Cardiac septum (tissue), 1 donor: ENCODE results near the gene TBC1D3B. TPM values are rescaled to one million over a fixed set of nuclear protein-coding genes. Genes with fewer than 3 reads are reported as not detected.
"Not testable (repeated sequence)": the region's sequence is repeated elsewhere in the genome, so short reads cannot be mapped to it uniquely, and the experiment has no call there.

Experiments
- DNase-seq: peaks from one replicate; pipeline ENCODE4 v3.0.0-alpha.2; 2020; ENCODE audit warnings: low spot score
- intact Hi-C: fragments of 100-400 bp; cut with DNase I; formaldehyde crosslinking; loops from one replicate; pipeline ENCODE4 v1.14.0; 2022
- total RNA-seq: library from RNA; stranded (reverse); fragmentation: NEBNext Ultra II Directional; extraction: Animal tissue kit (Norgen Biotek cat#: 25700); gene quantifications from one replicate; pipeline ENCODE4 v1.2.1, GENCODE V29; 2021
- donor health status: DM: no; HTN: no; CAD: no.

The TBC1D3B gene
- total RNA-seq, 1 donor from 2014 or later = 3.3 TPM

- intact Hi-C loops = no loop called here
- no peak for DNase-seq
Measured at GRCh38 chr17:36203335-36203734, 26.9 kb upstream of the TBC1D3B start.

GRCh38 chr17:36201506-36201905 lies 25.1 kb upstream of the TBC1D3B start:
- intact Hi-C loops, DNase-seq: not testable (repeated sequence)

GRCh38 chr17:36201102-36201501 lies 24.7 kb upstream of the TBC1D3B start:
- DNase-seq, intact Hi-C loops: not testable (repeated sequence)

GRCh38 chr17:36198831-36199465 lies 22.5 kb upstream of the TBC1D3B start:
- DNase-seq = no peak
- intact Hi-C loops = no loop called here

GRCh38 chr17:36197387-36197703 lies 20.9 kb upstream of the TBC1D3B start:
- no peak for DNase-seq
- intact Hi-C loops = no loop called here

GRCh38 chr17:36196131-36196486 lies 19.7 kb upstream of the TBC1D3B start:
- no peak for DNase-seq
- intact Hi-C loops = no loop called here

- no peak for DNase-seq
- intact Hi-C loops = no loop called here
Measured at GRCh38 chr17:36195434-36196130, 19.1 kb upstream of the TBC1D3B start.

GRCh38 chr17:36194832-36195433 lies 18.5 kb upstream of the TBC1D3B start:
- DNase-seq, intact Hi-C loops: not testable (repeated sequence)

GRCh38 chr17:36194147-36194831 lies 17.9 kb upstream of the TBC1D3B start:
- intact Hi-C loops, DNase-seq: not testable (repeated sequence)

GRCh38 chr17:36193216-36193775 lies 16.9 kb upstream of the TBC1D3B start:
- no peak for DNase-seq
- intact Hi-C loops = no loop called here

- DNase-seq, intact Hi-C loops: not testable (repeated sequence)
Measured at GRCh38 chr17:36190549-36191330, 14.3 kb upstream of the TBC1D3B start.

- intact Hi-C loops = loop anchor here (10.0 kb wide), 1 partner anchor 75 kb away; no protein-coding TSS in a partner anchor
- not testable (repeated sequence) for DNase-seq
Measured at GRCh38 chr17:36189993-36190392, 13.6 kb upstream of the TBC1D3B start.

- intact Hi-C loops = loop anchor here (10.0 kb wide), 1 partner anchor 74 kb away; no protein-coding TSS in a partner anchor
- no peak for DNase-seq
Measured at GRCh38 chr17:36188891-36189306, 12.5 kb upstream of the TBC1D3B start.

GRCh38 chr17:36187943-36188665 lies 11.7 kb upstream of the TBC1D3B start:
- intact Hi-C loops = loop anchor here (10.0 kb wide), 1 partner anchor 73 kb away; no protein-coding TSS in a partner anchor
- not testable (repeated sequence) for DNase-seq

GRCh38 chr17:36186810-36187763 lies 10.7 kb upstream of the TBC1D3B start:
- not testable (repeated sequence) for DNase-seq
- intact Hi-C loops = loop anchor here (10.0 kb wide), 1 partner anchor 72 kb away; no protein-coding TSS in a partner anchor

GRCh38 chr17:36185416-36185815 lies 9.0 kb upstream of the TBC1D3B start:
- no peak for DNase-seq
- intact Hi-C loops = loop anchor here (10.0 kb wide), 1 partner anchor 71 kb away; no protein-coding TSS in a partner anchor
